GM12864 (cell line): ENCODE data around the gene P2RX5.
A peak's percentile ranks its signal among the peaks of the same experiment; 100 is the strongest.

Source experiments
- DNase-seq: peaks from one replicate; pipeline ENCODE4 v3.0.0-alpha.2; 2011; ENCODE audit warnings: low read depth
- H3K4me3 ChIP-seq: 2 replicates; pipeline ENCODE4 v1.5.1; 2011; ENCODE audit warnings: mild to moderate bottlenecking, low read depth, low read length, control low read depth
- TF ChIP-seq, protein P1 (sequence below): IDR thresholded peaks from 2 replicates; pipeline ENCODE4 v1.5.1; 2011; ENCODE audit warnings: low read depth, mild to moderate bottlenecking, moderate library complexity, low read length, control low read depth, inconsistent platforms; ENCODE audit errors: missing control alignments

Gene P2RX5

DNA sequence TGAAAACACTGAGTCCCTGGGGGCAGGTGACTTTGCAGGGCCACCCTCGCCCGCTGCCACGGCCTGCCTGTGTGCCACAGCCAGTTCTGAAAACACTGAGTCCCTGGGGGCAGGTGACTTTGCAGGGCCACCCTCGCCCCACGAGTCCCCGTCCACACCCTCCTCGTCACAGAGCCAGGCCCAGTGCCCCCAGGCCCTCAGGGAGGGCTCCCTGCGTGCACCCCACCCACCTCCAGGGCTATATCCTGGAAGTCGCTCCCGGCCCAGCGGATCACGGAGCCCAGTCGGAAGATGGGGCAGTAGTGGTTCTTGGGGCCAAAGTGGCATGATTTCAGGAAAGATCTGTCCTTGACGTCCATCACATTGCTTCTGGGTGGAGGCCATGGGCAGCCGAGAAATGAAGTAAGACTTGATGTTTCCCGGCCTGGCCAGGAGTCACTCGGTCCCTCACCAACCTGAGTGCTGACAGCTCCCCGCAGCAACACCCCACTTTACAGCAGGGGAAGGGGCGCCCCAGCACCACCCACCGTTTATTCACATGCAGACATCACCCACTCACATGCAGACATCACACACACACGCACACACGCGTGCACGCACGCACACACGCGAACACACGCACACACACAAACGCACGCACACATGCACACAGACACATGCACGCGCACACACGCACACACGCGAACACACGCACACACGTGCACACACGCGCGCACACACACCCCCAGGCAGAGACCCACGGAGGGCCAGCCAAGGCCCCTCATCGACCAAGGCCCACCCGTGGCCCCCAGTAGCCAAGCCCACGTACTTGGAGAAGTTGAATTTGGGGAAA lies 6.5 kb downstream of the P2RX5 start:
- TF ChIP-seq, protein P1, sequence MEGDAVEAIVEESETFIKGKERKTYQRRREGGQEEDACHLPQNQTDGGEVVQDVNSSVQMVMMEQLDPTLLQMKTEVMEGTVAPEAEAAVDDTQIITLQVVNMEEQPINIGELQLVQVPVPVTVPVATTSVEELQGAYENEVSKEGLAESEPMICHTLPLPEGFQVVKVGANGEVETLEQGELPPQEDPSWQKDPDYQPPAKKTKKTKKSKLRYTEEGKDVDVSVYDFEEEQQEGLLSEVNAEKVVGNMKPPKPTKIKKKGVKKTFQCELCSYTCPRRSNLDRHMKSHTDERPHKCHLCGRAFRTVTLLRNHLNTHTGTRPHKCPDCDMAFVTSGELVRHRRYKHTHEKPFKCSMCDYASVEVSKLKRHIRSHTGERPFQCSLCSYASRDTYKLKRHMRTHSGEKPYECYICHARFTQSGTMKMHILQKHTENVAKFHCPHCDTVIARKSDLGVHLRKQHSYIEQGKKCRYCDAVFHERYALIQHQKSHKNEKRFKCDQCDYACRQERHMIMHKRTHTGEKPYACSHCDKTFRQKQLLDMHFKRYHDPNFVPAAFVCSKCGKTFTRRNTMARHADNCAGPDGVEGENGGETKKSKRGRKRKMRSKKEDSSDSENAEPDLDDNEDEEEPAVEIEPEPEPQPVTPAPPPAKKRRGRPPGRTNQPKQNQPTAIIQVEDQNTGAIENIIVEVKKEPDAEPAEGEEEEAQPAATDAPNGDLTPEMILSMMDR = no peak
- no peak overlapping the region for H3K4me3 ChIP-seq
- DNase-seq = no peak

DNA sequence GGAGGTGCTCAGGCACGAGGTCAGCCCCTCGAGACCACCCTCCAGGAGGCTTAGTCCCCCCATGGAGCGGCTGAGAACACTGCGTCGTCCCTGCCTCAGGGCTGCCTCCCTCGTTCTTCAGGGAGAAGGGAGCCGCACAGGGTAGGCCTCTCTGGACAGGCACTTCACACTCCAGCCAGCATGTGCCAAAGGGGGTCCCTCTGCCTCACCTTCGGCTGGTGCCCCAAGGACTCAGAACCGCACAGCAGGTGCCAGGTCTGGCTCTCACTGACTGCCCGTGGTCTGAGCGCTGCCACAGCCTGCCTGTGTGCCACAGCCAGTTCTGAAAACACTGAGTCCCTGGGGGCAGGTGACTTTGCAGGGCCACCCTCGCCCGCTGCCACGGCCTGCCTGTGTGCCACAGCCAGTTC lies 7.1 kb downstream of the P2RX5 start:
- H3K4me3 ChIP-seq = no peak overlapping the region
- no peak for DNase-seq
- TF ChIP-seq, protein P1 = no peak

DNA sequence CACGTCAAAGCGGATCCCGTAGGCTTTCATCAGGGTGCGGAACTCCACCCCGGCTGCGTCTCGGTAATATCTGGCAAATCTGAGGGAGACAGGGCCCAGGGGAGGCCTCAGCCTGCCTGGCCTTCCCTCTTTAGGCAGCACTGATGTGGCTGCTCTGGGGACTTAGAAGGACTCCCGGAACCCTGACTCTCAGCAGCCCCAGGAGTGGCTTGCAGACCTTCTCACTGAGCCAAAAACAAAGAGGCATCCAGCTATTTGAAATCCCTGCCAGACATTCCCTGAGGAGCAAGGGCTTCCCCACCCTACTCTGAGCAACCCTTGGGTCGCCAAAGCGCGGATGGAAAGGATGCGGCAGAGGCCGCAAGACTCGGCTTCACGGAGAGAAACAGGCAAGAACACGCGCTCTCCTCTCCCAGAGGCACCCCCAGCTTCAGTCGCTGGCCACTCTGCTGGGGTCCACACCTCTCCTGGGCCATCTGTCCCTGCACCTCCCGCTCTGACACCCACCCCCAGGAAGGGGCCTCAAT lies 7.9 kb downstream of the P2RX5 start:
- DNase-seq = no peak
- TF ChIP-seq, protein P1 = no peak
- H3K4me3 ChIP-seq = no peak overlapping the region

DNA sequence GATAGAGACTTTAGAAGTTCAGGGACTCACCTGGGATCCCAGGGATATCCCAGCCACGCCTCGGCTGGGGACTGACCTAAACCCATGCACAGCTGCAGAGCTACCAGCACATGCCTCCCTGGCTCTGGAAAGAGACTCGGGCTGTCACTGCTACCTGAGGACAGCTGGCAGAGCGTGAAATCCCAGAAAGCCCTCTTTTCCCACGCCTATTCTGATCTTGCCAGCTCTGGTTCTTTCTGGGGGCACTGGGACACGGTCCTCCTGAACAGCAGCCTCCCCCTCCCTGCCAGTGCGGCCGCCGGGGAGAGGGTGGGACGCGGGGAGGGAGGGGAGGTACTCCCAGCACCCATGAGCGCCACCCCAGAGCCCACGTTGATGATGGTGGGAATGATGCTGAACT lies 10.8 kb downstream of the P2RX5 start:
- DNase-seq = no peak
- H3K4me3 ChIP-seq = no peak overlapping the region
- TF ChIP-seq, protein P1 = no peak

DNA sequence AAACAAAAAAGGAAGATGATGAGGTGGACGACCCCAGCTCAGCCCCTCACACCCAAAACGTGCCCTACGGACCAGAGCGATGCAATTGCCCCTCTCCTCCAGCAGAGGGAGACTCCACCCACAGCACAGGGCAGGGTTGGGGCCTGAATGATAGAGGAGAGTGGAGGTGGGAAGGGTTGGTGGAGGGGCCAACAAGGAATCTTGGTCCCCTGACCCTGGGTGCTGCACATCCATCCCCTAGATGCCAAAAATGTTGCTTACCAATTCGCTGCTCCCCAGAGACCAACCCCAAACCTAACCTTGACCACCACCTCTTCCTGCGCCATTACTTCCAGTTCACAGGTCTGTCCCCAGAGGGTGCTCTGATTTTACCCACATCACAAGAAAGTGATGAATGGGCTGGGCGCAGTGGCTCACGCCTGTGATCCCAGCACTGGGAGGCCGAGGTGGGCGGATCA lies 12.9 kb downstream of the P2RX5 start:
- TF ChIP-seq, protein P1 = peak; percentile 99
- DNase-seq = peak; percentile 46
- no peak overlapping the region for H3K4me3 ChIP-seq

DNA sequence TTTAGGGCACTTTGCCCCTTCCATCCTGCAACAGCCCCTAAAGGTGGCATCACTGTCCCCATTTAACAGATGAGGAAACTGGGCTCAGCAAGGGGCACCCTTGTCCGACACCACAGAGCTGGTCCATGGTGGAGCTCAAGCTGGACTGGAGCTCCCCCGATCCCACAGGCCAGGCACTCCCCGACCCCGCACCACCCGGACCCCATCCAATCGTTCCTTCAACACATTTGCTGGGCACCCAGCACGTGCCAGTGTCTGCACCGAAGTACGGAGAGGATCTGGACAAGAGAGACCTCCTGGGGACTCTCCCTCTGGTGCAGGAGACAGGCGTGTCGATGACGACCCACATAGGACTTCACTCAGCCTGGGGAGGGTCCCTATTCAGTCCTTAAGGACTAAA lies 13.9 kb downstream of the P2RX5 start:
- H3K4me3 ChIP-seq = no peak overlapping the region
- DNase-seq = no peak
- TF ChIP-seq, protein P1 = no peak
